Hematopoietic multipotent progenitor cell treated with erythropoietin and hydrocortisone succinate and interleukin-3 and kit ligand, for 8 days (in vitro differentiated cells): ENCODE results near the gene PSMD8.
"Not testable (repeated sequence)": the region's sequence is repeated elsewhere in the genome, so short reads cannot be mapped to it uniquely, and the experiment has no call there.

Experiments used
- DNase-seq: peaks from one replicate; pipeline ENCODE4 v3.0.0-alpha.2; 2015

Gene PSMD8

DNA sequence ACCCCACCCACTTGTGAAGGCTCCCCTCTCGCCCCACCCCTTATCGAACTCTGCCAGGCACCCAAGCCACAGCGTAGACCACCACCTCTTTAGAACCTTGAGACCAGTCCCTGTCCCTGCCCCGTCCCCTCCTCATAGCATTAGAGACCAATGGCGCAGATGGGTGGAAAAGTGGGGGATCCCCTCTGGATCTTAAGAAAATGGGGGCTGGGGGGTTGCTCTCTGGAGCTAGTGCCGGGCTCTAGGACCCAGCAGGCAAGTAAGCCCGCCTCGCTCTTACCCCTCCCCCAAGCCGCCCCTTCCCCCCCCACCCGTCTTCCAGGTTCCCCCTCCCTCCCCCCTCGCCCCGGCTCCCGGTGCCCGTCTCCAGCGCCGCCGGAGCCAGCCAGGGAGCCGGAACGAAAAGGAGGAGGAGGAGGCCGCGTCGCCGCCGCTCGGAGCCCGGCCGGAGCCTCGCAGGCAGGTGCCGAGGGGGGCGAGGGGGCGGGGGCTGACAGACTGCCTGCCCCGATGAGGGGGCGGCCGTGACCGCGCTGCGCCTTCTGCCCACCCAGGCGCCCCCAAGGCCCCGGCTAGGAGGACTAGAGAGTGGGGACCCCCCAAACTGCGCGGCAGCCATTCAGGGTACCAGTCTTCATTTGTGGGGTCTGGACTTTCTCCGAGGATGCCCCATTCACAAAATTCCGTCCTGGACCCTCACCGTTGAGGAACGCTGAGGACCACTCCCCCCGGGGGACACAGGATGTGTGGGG is 14.2 kb downstream of the PSMD8 start, which contains the start of gene SPRED3:
SPRED3 (plus strand) TSS at position 349 of the 752 bp plus-strand sequence. CDS start 1,606 bp downstream, outside the sequence.
- no peak for DNase-seq

DNA sequence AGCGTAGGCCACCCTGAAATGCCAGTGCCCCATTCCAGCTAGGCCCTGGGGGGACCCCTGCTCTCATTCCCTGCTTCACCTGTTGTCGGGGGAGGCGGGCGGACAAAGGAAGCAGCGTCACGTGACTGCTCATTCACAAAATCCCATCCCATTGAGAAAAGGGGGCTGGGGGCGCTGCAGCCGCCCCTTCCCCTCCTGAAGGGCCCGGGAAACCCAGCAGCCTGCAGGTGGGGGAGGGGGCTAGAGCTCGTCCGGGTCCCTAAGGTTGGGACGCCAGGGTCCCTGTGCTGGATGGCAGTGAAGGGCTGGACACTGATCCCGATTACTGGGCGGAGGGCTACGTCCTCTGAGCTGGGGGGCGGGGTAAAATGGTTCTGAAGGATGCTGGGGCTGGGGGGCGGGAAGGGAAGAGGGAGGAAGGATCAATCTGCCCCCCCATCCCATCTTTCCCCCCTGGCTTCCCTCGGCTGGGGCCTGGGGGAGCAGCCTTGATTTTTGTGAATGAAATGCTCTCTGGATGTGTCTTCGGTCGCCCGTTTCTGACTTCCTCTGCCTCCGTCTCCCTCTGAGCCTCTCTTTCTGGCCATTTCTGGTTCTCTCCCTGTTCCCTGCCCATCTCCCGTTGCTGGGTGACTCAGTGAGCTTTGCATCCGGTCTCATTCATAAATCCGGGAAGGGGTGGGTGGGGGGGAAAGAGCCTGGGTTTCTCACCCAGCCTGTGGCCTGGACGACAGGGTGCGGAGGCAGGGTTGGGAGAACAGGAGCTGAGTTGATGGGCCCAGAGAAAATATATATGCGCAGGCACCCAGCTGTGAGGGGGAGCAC is 14.9 kb downstream of the PSMD8 start:
- DNase-seq, result no peak

DNA sequence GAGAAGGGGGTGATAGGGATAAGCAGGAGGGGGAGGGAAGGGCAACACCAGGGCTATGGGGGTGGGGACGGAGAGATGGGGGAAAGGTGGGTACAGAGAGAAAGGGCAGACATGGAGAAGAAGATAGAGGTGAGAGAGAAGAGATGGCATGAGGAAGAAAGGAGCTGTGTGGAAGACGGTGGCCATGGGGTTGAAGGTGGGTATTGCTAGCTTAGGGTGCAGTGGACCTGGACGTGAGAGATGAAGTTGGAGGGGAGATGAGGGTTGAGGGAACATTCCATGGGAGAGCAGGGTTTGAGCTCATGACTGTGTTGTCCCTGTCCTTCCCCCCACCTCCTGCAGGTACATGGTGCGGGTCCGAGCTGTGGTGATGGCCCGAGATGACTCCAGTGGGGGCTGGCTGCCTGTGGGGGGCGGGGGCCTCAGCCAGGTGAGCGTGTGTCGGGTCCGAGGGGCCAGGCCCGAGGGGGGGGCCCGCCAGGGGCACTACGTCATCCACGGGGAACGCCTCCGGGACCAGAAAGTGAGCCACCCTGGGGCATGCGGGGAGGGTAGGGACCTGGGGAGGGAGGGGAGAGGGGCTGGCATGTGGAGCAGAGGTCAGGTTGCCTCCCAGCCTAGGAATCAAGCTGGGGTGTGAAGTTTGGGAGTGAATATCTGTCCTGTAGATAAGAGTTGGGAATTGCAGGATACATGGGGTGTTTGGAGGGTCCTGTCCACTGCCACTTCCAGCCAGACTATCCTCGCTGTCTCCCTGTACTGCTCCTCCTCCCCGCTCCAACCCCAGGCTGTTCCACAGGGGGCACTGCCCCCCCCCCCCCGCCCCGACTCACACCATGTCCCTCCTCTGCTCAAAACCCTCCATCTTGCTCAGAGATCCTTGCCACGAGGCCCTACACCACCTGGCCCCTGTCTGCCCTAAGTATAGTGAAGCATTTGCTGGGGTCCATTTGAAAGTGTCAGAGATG is 15.9 kb downstream of the PSMD8 start:
- DNase-seq, result no peak

DNA sequence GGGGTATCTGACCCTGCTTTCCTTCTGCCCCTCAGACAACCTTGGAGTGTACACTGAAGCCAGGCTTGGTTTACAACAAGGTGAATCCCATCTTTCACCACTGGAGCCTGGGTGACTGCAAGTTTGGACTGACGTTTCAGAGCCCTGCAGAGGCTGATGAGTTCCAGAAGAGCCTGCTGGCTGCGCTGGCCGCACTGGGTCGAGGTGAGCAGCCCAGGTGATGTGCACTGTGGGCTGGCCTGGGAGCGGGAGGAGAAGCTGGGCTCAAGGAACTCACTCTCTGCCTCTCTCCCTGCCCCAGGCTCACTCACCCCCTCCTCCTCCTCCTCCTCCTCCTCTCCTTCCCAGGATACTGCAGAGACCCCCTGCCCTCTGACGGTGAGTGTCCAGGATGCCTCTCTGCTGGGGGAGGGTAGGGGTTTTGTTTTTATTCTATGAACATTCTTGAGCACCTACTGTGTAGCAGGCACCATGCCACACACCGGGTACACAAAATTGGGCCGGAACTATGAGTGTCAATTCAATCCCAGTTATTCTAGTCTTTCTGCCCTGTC is 17.6 kb downstream of the PSMD8 start:
- DNase-seq, result no peak

DNA sequence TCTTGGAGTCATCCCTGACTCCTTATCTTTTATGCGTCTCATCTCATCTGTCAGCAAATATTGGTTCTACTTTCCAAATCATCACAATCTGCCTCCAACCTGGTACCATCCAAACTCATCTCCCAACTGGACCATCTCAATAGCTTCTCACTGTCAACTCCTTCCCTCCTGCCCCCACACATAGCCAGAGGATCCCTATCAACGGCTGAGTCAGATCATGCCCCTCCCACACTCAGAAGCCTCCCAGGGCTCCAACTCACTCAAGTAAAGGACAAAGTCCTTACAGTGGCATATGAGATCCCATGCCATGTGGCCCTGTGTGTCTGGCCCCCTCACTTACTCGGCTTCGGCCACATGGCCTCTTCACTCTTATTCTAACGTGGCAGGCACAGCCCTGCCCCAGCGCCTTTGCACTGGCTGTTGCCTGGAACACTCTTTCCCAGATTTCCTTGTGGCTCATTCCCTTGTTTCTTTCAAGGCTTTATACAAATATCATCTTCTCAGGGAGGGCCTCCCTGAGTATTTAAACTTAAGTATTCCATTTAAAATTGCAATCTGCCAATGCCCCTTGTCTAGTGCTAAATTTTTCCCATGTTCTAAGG is 18.4 kb downstream of the PSMD8 start:
- peak; percentile 59 for DNase-seq

DNA sequence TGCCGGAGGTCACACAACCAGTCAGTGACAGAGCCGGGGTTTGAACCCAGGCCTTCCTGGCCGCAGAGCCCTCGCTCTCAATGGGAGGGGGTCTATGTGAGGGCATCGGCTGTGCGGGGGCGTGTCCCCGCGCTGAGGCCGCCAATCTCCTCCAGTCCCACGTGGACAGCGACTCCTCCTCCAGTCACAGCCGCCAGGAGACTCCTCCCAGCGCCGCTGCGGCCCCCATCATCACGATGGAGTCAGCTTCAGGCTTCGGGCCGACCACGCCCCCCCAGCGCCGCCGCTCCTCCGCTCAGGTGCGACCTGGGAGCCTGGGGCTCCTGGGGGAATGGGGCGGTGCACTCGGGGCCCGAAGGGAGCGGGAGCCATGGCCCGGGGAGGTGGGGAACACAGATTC is 20.1 kb downstream of the PSMD8 start:
- peak; percentile 58 for DNase-seq

DNA sequence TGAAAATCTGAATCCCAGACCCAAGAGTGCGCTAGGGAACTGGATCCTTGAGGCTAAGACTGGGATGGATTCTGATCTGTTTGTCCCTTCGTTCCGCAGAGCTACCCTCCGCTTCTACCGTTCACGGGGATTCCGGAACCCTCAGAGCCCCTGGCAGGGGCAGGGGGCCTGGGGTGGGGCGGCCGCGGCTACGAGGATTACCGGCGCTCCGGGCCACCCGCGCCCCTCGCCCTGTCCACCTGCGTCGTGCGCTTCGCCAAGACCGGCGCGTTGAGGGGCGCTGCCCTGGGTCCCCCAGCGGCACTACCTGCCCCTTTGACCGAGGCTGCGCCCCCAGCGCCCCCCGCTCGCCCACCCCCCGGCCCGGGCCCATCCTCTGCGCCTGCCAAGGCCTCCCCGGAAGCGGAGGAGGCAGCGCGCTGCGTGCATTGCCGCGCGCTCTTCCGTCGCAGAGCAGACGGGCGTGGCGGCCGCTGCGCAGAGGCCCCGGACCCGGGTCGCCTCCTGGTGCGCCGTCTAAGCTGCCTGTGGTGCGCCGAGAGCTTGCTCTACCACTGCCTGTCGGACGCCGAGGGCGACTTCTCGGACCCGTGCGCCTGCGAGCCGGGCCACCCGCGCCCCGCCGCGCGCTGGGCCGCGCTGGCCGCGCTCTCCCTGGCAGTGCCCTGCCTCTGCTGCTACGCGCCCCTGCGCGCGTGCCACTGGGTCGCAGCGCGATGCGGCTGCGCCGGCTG is 21.2 kb downstream of the PSMD8 start:
- no peak for DNase-seq

DNA sequence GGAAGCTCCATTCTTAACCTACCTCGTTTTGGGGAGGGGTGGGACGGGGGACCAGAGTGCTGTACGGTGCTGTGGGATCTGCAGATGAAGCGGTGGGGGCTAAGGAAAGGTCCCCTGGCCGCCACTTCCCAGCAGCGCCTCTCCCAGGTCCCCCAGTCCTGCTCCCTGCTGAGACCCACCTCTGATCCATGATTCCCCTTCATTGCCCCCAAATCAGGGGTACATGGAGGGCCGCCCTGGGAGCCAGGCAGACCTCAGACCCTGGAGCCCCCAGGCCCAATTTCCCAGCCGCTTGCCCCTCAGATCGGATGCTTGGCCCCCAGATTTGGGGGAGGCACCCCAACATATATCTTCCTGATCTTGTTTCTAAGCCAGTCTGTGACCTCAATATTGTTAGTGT is 24.7 kb downstream of the PSMD8 start:
- DNase-seq, result no peak

DNA sequence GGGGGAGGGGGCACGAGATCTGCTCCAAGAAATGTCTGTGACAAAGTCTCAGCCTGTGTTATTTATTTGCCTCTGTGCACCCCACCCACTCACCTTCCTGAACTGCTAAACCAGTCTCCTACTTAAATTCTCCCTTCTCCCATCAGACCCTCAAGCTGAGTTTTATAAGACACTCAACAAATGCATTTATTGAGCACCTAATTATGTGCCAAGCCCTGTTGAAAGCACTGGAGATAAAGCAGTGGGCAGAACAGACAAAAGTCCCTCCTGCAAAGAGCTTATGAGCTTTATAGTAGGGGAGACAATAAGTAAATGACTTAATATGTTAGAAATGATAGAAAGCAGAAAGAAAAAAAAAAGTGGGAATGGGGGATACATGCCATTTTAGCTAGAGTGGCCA is 25.2 kb downstream of the PSMD8 start:
- no peak for DNase-seq

DNA sequence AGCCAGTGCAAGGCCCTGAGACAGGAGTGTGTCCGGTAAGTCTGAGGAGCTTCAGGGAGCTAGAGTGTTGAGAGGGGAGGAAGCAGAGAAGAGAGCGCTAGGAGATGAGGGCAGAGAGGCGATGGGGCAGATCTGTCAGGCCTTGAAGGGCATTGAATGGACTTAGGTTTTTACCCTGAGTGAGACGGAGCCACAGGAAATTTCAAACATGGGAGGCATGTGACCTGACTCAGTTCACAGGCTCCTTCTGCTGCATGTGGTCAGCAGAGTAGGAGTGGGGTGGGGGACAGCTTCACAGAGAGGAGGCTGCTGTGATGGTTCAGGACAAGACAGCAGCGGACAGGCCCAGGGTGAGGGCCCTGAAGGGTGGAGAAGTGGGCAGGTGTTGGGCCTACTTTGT is 26.0 kb downstream of the PSMD8 start:
- DNase-seq, result no peak

DNA sequence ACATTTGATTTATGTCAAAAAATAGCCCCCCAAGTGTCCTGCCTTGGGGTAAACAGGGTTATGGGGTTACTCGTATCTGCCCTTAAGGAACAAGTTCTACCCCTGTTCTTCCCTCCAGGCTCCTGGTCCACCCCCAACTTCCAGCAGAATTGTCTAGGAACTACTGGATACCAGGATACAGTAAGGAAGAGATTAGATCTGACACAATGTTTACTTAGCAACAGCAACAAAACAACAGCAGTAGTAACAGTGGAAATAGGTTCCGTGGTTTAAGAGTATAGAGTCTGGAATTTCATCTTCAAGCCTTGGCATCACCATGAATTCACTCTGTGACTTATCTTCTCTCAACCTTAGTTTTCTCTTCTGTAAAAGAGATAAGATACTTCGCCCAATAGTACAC is 26.8 kb downstream of the PSMD8 start:
- no peak for DNase-seq

DNA sequence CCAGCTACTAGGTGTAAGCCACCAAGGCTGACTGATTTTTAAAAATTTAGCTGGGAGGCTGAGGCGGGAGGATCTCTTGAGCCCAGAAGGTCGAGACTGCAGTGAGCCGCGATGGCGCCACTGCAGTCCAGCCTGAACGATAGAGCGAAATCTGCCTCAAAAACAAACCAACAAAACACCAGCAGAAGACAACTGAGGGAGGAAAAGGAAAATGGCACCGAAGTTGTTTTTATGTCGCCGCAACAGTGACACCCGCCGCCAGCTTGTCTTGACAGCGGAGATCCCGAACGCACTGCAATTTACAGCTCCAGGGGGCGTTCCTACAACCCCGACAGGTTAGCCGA is 28.2 kb downstream of the PSMD8 start:
- no peak for DNase-seq

DNA sequence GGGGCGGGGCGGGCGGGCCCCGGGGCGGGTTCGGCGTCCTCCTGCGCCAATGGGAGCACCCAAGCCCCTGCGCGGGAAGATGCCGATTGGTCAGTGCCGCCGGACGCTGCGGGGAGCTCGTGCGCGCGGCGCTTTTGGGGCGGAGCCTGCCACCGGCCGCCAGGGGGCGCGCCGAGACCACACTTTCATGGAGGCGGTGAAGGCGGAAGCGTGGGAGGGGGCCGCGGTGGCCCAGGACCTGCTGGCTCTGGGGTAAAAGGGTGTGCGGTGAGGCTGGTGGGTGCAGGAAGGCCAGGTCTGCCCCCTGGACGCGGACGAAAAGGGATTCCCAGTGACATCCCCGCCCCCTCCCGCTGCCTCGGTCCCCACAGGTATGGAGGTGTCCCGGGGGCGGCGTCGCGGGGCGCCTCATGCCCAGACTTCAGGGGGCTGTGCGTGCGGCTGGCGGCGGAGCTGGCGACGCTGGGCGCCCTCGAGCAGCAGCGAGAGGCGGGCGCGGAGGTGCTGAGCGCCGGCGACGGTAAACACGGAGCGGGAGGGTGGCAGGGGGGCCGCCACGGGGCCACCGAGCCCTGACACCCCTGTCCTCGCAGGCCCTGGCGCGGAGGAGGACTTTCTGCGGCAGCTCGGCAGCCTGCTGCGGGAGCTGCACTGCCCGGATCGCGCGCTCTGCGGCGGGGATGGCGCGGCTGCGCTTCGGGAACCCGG is 28.8 kb downstream of the PSMD8 start, which contains the start of gene FAM98C:
FAM98C (plus strand) TSS at position 127 of the 708 bp plus-strand sequence; CDS start at position 188, 61 bp downstream.
- DNase-seq, result peak; percentile 95

DNA sequence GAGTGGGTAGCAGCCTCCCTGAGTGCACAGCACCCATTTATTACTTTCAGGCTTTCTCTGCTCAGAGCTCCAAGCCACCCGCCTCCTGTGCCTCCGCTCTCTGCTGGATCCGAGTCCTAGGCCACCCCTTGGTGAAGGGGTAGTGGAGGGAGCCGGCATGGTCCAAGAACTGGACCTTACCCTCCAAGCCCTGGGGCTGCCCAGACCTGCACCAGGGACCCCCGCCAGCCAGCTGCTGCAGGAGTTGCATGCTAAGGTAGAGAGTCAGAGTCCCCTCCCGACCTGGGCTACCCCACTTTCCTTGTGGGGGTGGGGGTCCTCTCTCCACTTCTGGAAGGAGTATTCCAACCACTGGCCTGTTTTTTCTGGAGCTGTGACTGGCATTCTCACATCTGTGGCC is 30.5 kb downstream of the PSMD8 start:
- DNase-seq, result no peak

DNA sequence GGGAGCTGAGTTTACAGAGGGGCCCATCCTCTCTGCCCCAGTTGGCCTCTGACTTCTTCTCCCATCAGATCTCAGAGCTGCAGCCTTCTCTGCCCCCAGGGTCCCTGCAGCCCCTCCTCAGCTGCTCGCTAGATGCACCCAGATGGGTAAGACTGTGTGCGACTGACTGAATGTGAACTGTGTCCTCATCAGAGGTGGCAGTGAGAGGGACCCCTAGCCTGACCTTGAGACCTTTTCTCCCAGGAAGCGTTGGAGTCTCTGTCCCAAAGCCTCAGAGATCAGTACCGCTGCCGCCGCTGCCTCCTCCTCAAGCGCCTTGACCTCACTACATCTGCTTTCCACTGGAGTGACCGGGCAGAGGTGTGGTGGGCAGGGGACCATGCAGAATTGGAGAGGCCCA is 30.9 kb downstream of the PSMD8 start:
- DNase-seq, result no peak

DNA sequence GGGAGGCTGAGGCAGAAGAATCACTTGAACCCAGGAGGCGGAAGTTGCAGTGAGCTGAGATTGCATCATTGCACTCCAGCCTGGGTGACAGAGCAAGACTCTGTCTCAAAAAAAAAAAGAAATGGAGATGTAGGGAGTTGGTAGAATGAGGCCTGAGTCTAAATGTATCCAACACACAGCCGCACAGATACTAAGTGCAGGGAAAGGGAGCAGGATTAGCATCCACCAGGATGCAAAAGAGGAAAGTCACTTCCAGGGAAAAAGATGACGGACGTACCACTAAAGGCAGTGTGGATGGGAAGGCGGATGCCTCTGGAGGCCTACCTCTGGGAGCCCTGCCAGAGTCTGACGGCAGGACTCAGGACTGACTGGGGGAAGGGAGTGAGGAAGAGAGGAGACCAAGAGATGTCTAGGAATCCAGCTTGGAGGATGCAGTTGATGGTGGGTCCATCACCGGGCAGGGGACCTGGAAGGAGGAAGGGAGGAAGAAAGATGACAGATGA is 35.3 kb downstream of the PSMD8 start:
- no peak for DNase-seq

DNA sequence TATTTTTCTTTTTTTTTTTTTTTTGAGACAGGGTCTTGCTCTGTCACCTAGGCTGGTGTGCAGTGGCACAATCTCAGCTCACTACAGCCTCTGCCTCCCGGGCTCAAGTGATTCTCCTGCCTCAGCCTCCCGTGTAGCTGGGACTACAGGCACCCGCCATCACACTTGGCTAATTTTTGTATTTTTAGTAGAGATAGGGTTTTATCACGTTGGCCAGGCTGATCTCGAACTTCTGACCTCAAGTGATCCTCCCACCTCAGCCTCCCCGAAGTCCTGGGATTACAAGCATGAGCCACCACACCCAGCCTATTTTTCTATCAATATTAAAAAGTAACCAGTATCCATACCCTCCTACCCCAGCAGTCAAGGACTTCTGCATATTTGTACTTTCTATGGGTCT is 36.0 kb downstream of the PSMD8 start:
- DNase-seq, result not testable (repeated sequence)

DNA sequence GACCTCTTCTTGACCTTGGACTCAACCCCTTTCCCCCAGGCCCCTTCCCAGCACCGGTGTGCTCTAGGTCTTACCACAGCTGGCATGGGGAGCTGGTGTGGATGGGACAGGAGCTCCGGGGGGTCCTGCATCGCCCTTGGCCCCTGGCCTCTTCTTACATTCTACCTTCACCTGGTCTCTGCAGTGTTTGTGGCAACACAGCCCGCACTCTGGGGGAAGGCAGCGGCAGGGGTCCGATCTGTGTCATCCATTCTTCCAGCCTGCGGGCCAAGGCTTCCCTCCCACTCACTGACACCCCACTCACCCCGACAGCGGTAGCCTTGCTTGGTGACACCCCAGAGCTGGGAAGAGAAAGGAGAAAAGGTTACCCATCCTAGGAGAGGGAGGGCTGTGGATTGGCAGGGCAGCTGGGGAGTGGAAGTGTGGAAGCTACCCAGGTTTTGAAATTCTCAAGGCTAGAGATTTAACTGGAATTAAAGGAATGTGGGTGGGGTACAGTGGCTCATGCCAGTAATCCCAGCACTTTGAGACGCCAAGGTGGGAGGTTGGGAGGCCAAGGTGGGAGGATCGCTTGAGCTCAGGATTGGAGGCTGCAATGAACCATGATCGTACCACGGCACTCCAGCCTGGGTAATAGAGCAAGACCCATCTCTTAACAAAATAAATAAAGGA is 36.8 kb downstream of the PSMD8 start:
- DNase-seq, result no peak

DNA sequence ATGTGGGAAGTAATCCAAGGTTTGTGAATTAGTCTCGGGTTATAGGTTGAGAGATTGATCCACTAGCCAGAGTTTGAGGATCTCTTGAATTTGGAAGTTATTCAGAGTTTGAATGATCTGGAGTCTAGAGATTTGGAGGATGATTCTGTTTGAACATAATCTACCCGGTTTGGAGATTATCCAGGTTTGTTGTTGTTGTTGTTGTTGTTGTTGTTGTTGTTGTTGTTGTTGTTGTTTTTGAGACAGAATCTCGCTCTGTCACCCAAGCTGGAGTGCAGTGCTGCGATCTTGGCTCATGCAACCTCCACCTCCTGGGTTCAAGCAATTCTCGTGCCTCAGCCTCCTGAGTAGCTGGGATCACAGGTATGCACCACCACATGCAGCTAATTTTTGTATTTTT is 37.5 kb downstream of the PSMD8 start:
- not testable (repeated sequence) for DNase-seq

DNA sequence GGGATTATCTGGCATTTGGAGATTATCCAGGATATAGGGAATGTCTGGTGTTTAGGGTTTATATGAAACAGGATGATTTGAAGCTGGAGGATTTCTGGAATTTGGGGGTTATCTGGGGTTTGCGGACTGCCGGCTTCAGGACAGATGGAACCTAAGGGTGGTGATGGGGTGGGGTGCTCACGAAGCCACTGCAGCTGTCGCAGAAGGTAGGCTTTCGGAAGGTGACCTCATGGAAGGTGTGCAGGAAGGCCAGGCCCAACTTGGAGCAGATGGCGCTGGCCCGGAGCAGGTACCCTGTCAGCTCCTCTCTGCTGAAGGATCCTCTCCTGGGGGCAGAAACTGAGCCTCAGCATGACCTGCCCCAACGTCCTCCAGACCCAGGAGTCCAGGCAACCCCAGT is 38.1 kb downstream of the PSMD8 start:
- no peak for DNase-seq
